Stimulated activated CD4-positive, alpha-beta T cell treated with anti-CD3 and anti-CD28 coated beads, Interleukin-4, amount 100 ng/mL, for 24 hours (primary cell): ENCODE results near the gene MAN2A2.
"Not testable (repeated sequence)": the region's sequence is repeated elsewhere in the genome, so short reads cannot be mapped to it uniquely, and the experiment has no call there.

Source experiments
- DNase-seq: peaks from one replicate; pipeline ENCODE4 v3.0.0-alpha.2; 2020

The MAN2A2 gene

GRCh38 chr15:90905306-90906180 lies 2.4 kb downstream of the MAN2A2 start:
- DNase-seq = no peak

- DNase-seq = no peak
Observed at GRCh38 chr15:90906181-90906849, 3.2 kb downstream of the MAN2A2 start.

- DNase-seq = no peak
Observed at GRCh38 chr15:90907051-90907660, 4.1 kb downstream of the MAN2A2 start.

- no peak for DNase-seq
Observed at GRCh38 chr15:90907838-90908507, 4.9 kb downstream of the MAN2A2 start.

GRCh38 chr15:90909449-90909848 lies 6.3 kb downstream of the MAN2A2 start:
- DNase-seq = not testable (repeated sequence)

GRCh38 chr15:90909976-90910375 lies 6.9 kb downstream of the MAN2A2 start:
- DNase-seq = no peak

GRCh38 chr15:90910441-90911301 lies 7.6 kb downstream of the MAN2A2 start:
- no peak for DNase-seq

GRCh38 chr15:90911302-90911623 lies 8.2 kb downstream of the MAN2A2 start:
- DNase-seq = no peak

GRCh38 chr15:90911906-90912769 lies 9.0 kb downstream of the MAN2A2 start:
- no peak for DNase-seq

- no peak for DNase-seq
Observed at GRCh38 chr15:90912770-90913075, 9.6 kb downstream of the MAN2A2 start.

GRCh38 chr15:90913398-90913944 lies 10.4 kb downstream of the MAN2A2 start:
- no peak for DNase-seq

GRCh38 chr15:90914305-90915080 lies 11.4 kb downstream of the MAN2A2 start:
- DNase-seq = no peak

GRCh38 chr15:90915216-90915807 lies 12.2 kb downstream of the MAN2A2 start:
- no peak for DNase-seq

- DNase-seq = no peak
Observed at GRCh38 chr15:90915808-90916440, 12.8 kb downstream of the MAN2A2 start.

- DNase-seq = no peak
Observed at GRCh38 chr15:90916461-90916860, 13.4 kb downstream of the MAN2A2 start.

GRCh38 chr15:90917569-90917968 lies 14.5 kb downstream of the MAN2A2 start:
- DNase-seq = no peak

- DNase-seq = no peak
Observed at GRCh38 chr15:90918034-90918788, 15.1 kb downstream of the MAN2A2 start.

GRCh38 chr15:90918835-90919234 lies 15.7 kb downstream of the MAN2A2 start:
- DNase-seq = no peak

- no peak for DNase-seq
Observed at GRCh38 chr15:90921887-90922286, 18.8 kb downstream of the MAN2A2 start.
